IMR-90 (cell line): ENCODE measurements around the gene THEM4.

ENCODE experiments used
- BHLHE40 ChIP-seq: fragments of 150-350 bp; IDR thresholded peaks from 2 replicates; pipeline ENCODE4 v1.6.1; 2016; ENCODE audit warnings: mild to moderate bottlenecking, low read depth, low read length
- CEBPB ChIP-seq: IDR thresholded peaks from 2 replicates; pipeline ENCODE4 v1.6.1; 2012; ENCODE audit warnings: low read depth, low read length, improper control_type of control experiment
- CTCF ChIP-seq: conservative IDR thresholded peaks from 2 replicates; pipeline ENCODE4 v1.5.1; 2012; ENCODE audit warnings: mild to moderate bottlenecking, low read depth, low read length, improper control_type of control experiment
- FOS ChIP-seq: fragments of 150-350 bp; IDR thresholded peaks from 2 replicates; pipeline ENCODE4 v1.6.1; 2016; ENCODE audit warnings: low read depth, low read length
- MAFK ChIP-seq: IDR thresholded peaks from 2 replicates; pipeline ENCODE4 v1.6.1; 2012; ENCODE audit warnings: low read depth, low read length, improper control_type of control experiment
- MAZ ChIP-seq: IDR thresholded peaks from 2 replicates; pipeline ENCODE4 v1.6.1; 2012; ENCODE audit warnings: low read depth, mild to moderate bottlenecking, low read length, improper control_type of control experiment, moderate library complexity, borderline replicate concordance
- NFE2L2 ChIP-seq: fragments of 150-350 bp; IDR thresholded peaks from 2 replicates; pipeline ENCODE4 v1.6.1; 2016; ENCODE audit warnings: low read depth, mild to moderate bottlenecking, low read length
- POLR2A ChIP-seq: IDR thresholded peaks from 2 replicates; pipeline ENCODE4 v1.6.1; 2012; ENCODE audit warnings: mild to moderate bottlenecking, low read depth, low read length
- RAD21 ChIP-seq: IDR thresholded peaks from 2 replicates; pipeline ENCODE4 v1.6.1; 2012; ENCODE audit warnings: low read length, improper control_type of control experiment
- RCOR1 ChIP-seq: IDR thresholded peaks from 2 replicates; pipeline ENCODE4 v1.6.1; 2012; ENCODE audit warnings: mild to moderate bottlenecking, low read length, improper control_type of control experiment; ENCODE audit not compliant: insufficient replicate concordance
- RFX5 ChIP-seq: IDR thresholded peaks from 2 replicates; pipeline ENCODE4 v1.8.0; 2012; ENCODE audit warnings: low read depth, mild to moderate bottlenecking, low read length, moderate library complexity
- SMC3 ChIP-seq: fragments of 150-350 bp; IDR thresholded peaks from 2 replicates; pipeline ENCODE4 v1.6.1; 2016; ENCODE audit warnings: low read depth, mild to moderate bottlenecking, antibody characterized with exemption, low read length, moderate library complexity
- USF2 ChIP-seq: fragments of 150-350 bp; IDR thresholded peaks from 2 replicates; pipeline ENCODE4 v1.6.1; 2017; ENCODE audit warnings: mild to moderate bottlenecking, antibody characterized with exemption, low read length, low read depth

DNA sequence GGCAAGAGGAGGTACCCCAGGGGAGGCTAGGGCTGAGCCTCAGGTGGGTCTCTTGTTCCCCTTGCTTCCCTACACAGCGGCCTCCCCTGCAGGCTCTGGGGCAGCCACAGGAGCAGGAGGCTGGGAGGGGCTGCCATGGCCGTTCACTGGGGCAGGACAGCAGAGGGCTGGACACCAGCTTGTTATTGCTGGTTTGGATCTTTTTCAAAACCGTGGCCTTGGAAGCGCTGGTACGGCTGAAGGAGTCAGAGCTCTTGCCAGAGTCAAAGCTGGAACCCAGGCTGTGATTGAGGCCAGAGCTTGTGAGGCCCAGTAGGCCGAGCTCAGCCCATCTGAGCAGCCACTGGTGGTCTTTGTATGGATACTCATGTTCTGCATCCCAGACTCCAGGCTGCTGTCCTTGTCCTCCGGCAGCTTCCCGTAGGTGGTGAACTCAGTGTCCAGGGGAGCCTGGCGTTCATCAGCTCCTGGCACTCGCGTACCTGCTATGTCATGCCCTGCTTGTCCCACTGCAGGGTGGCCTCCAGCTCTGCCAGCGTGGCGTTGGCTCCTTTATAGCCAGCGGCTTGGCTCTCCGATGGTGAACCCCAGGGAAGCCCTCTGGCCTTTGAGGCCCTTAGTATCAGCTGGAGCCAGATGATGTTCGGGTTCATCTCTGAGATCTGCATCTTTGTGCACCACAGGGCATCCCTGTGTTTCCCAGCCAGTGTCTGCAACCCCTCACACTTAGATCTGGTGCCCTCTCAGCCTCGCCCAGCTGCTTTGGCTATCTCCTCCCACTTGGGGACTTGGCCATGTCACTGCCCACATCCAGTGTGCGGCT lies 40.3 kb upstream of the THEM4 start:
- TF ChIP-seq CTCF (no peak), RAD21 (no peak), POLR2A (no peak), USF2 (no peak), MAFK (no peak), SMC3 (no peak), FOS (no peak), CEBPB (no peak), BHLHE40 (no peak), NFE2L2 (no peak), RFX5 (no peak), RCOR1 (no peak), MAZ (no peak)
